Mesenchymal stem cell (in vitro differentiated cells and primary cell): ENCODE measurements around the gene FSHR.

Source experiments
- DNase-seq: peaks from one replicate; pipeline ENCODE4 v3.0.0-alpha.2; 2013
- H2AFZ ChIP-seq: one replicate; pipeline ENCODE4 v1.6.1; 2013; ENCODE audit warnings: low read depth, mild to moderate bottlenecking, control low read depth, inconsistent platforms, low read length, moderate library complexity
- H2AK5ac ChIP-seq: 2 replicates; pipeline ENCODE4 v1.6.1; 2013; ENCODE audit warnings: low read length, moderate library complexity, mild to moderate bottlenecking, inconsistent platforms; ENCODE audit not compliant: severe bottlenecking
- H2BK120ac ChIP-seq: one replicate; pipeline ENCODE4 v1.6.1; 2013; ENCODE audit warnings: low read depth, mild to moderate bottlenecking, inconsistent platforms, low read length, moderate library complexity
- H2BK12ac ChIP-seq, 2 experiments: one replicate each; pipeline ENCODE4 v1.6.1; 2013; ENCODE audit warnings: inconsistent platforms in 2 of 2, low read length in 2 of 2, mild to moderate bottlenecking in 2 of 2, moderate library complexity in 2 of 2, control low read depth in 1 of 2
- H2BK15ac ChIP-seq: one replicate; pipeline ENCODE4 v1.6.1; 2013; ENCODE audit warnings: mild to moderate bottlenecking, low read depth, inconsistent platforms; ENCODE audit not compliant: poor library complexity, severe bottlenecking
- H2BK5ac ChIP-seq: 2 replicates; pipeline ENCODE4 v1.6.1; 2013; ENCODE audit warnings: low read depth, mild to moderate bottlenecking, low read length, control low read depth, inconsistent platforms; ENCODE audit not compliant: poor library complexity, severe bottlenecking
- H3K14ac ChIP-seq, 2 experiments: one replicate each; pipeline ENCODE4 v1.6.1; 2013; ENCODE audit warnings: inconsistent platforms in 2 of 2, low read length in 2 of 2, control low read depth in 1 of 2, mild to moderate bottlenecking in 1 of 2, moderate library complexity in 1 of 2
- H3K18ac ChIP-seq, 2 experiments: one replicate each; pipeline ENCODE4 v1.6.1; 2013; ENCODE audit warnings: inconsistent platforms in 2 of 2, low read length in 2 of 2, control low read depth in 1 of 2, low read depth in 1 of 2, mild to moderate bottlenecking in 1 of 2
- H3K23ac ChIP-seq, 2 experiments: one replicate each; pipeline ENCODE4 v1.6.1; 2013; ENCODE audit warnings: inconsistent platforms in 2 of 2, low read length in 2 of 2, mild to moderate bottlenecking in 2 of 2, moderate library complexity in 2 of 2, control low read depth in 1 of 2
- H3K27ac ChIP-seq: 2 replicates; pipeline ENCODE4 v1.5.1; 2013; ENCODE audit warnings: mild to moderate bottlenecking, moderate library complexity, low read length, control low read depth, inconsistent platforms; ENCODE audit not compliant: poor library complexity, severe bottlenecking
- H3K27me3 ChIP-seq, 2 experiments: 2 replicates each; pipeline versions ENCODE4 v1.6.1 to v1.7.0; 2013; ENCODE audit warnings: low read length in 2 of 2, mild to moderate bottlenecking in 2 of 2, moderate library complexity in 2 of 2, control low read depth in 1 of 2, inconsistent platforms in 1 of 2; ENCODE audit not compliant: control insufficient read depth in 1 of 2, insufficient read depth in 1 of 2
- H3K36me3 ChIP-seq, 2 experiments: 2 replicates each; pipeline versions ENCODE4 v1.6.1 to v1.7.0; 2013; ENCODE audit warnings: low read length in 2 of 2, control low read depth in 1 of 2, inconsistent platforms in 1 of 2, low read depth in 1 of 2, mild to moderate bottlenecking in 1 of 2; ENCODE audit not compliant: insufficient read depth in 2 of 2, control insufficient read depth in 1 of 2
- H3K4ac ChIP-seq, 2 experiments: one replicate each; pipeline ENCODE4 v1.6.1; 2013; ENCODE audit warnings: inconsistent platforms in 2 of 2, low read length in 2 of 2, mild to moderate bottlenecking in 2 of 2, moderate library complexity in 2 of 2, control low read depth in 1 of 2, low read depth in 1 of 2
- H3K4me1 ChIP-seq: 2 replicates; pipeline ENCODE4 v1.6.1; 2013; ENCODE audit warnings: low read depth, low read length, control low read depth; ENCODE audit not compliant: control insufficient read depth, insufficient read depth
- H3K4me2 ChIP-seq: 2 replicates; pipeline ENCODE4 v1.6.1; 2013; ENCODE audit warnings: low read length, mild to moderate bottlenecking, inconsistent platforms; ENCODE audit not compliant: poor library complexity, severe bottlenecking
- H3K4me3 ChIP-seq, 2 experiments: 2 replicates each; pipeline versions ENCODE4 v1.5.1 to v1.7.0; 2013; ENCODE audit warnings: low read length in 2 of 2, mild to moderate bottlenecking in 2 of 2, control low read depth in 1 of 2, low read depth in 1 of 2; ENCODE audit not compliant: insufficient read depth in 1 of 2
- H3K79me1 ChIP-seq: replicated peaks from 2 replicates; pipeline ENCODE4 v1.6.1; 2013; ENCODE audit warnings: mild to moderate bottlenecking, control low read depth, low read length, inconsistent platforms; ENCODE audit not compliant: poor library complexity, severe bottlenecking
- H3K9ac ChIP-seq: 2 replicates; pipeline ENCODE4 v1.7.0; 2013; ENCODE audit warnings: mild to moderate bottlenecking, low read length, moderate library complexity
- H3K9me3 ChIP-seq: 2 replicates; pipeline ENCODE4 v1.7.0; 2013; ENCODE audit warnings: mild to moderate bottlenecking, low read length; ENCODE audit not compliant: control insufficient read depth
- H4K8ac ChIP-seq: one replicate; pipeline ENCODE4 v1.6.1; 2013; ENCODE audit warnings: inconsistent platforms, mild to moderate bottlenecking, low read length, moderate library complexity
- H4K91ac ChIP-seq: one replicate; pipeline ENCODE4 v1.6.1; 2013; ENCODE audit warnings: mild to moderate bottlenecking, low read length, inconsistent platforms
- WGBS: methylation state at CpG from one replicate; pipeline ENCODE4 v1.1.7; 2013; ENCODE audit warnings: mixed read lengths; 5-methylcytosine and 5-hydroxymethylcytosine counted together

Gene FSHR

DNA sequence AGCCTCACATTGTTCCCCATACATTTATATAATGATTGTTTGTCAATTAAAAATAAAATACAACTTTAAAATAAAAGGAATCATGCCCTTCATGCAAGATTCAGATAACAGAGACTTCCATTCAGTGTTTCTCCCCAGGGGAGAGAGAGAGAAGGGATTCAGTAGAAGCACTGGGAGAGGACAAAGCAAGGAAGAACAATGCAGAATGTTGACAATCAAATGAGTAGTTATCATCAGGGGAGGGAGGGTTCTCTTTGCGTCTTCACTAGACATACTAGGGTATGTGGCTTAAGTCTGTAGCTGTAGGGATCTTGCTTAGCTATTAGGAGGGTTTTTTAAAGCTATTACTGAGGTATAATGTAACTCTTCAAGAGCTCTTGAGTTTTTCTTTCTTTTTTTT is 30.7 kb downstream of the FSHR start:
- Histone ChIP-seq H4K91ac (no peak overlapping the region), H3K4ac (no peak overlapping the region), H3K14ac (no peak overlapping the region), H3K27ac (no peak overlapping the region), H3K79me1 (no peaks in the 10 kb centered on the region), H3K18ac (no peak overlapping the region), H2BK120ac (no peak overlapping the region), H2AK5ac (no peak overlapping the region), H3K4me3 (no peak overlapping the region), H3K36me3 (no peaks in the 10 kb centered on the region), H3K9me3 (peaks cover 7% of the 10 kb centered on the region), H2BK12ac (no peak overlapping the region), H4K8ac (no peak overlapping the region), H3K4me2 (no peak overlapping the region), H3K9ac (no peak overlapping the region), H2BK15ac (no peak overlapping the region), H2AFZ (no peak overlapping the region), H3K27me3 (no peaks in the 10 kb centered on the region), H3K4me1 (no peaks in the 10 kb centered on the region), H3K23ac (no peak overlapping the region), H2BK5ac (no peak overlapping the region)
- 43% methylated on average over 1 of the region's 1 CpG for WGBS
- DNase-seq: no peak

DNA sequence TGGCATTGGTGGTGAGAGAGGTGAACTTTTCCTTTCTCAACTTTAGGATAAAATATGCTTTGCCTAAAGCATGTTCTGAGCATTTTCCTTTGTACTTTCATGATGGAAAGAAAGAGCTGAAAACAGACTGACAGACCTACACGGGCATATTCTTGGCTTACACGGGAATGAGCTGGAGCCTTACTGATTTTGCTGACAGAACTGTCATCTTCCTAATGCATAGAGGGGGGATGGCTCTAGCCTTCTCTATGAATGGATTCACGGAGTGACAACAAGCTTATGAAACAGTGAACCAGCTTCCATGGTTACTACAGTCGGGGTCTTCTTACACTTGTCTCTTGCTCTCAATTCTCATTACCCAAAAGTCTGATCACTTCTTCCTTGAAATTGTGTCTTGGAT is 32.2 kb downstream of the FSHR start:
- no peak overlapping the region for H4K8ac ChIP-seq
- H2BK15ac ChIP-seq: no peak overlapping the region
- H3K4ac ChIP-seq: no peak overlapping the region
- H3K4me2 ChIP-seq: no peak overlapping the region
- H2BK120ac ChIP-seq: no peak overlapping the region
- no peak overlapping the region for H3K27ac ChIP-seq
- no peak for DNase-seq
- no peak overlapping the region for H2BK5ac ChIP-seq
- H3K9ac ChIP-seq: no peak overlapping the region
- no peak overlapping the region for H2BK12ac ChIP-seq
- no peak overlapping the region for H3K4me3 ChIP-seq
- H3K79me1 ChIP-seq: no peaks in the 10 kb centered on the region
- no peaks in the 10 kb centered on the region for H3K4me1 ChIP-seq
- H3K27me3 ChIP-seq: no peaks in the 10 kb centered on the region
- no peak overlapping the region for H2AK5ac ChIP-seq
- no peak overlapping the region for H3K14ac ChIP-seq
- no peak overlapping the region for H3K23ac ChIP-seq
- no peak overlapping the region for H4K91ac ChIP-seq
- no peaks in the 10 kb centered on the region for H3K36me3 ChIP-seq
- H3K9me3 ChIP-seq: peaks cover 7% of the 10 kb centered on the region
- no peak overlapping the region for H3K18ac ChIP-seq
- no peak overlapping the region for H2AFZ ChIP-seq
- WGBS: 84% methylated on average over 4 of the region's 4 CpGs

DNA sequence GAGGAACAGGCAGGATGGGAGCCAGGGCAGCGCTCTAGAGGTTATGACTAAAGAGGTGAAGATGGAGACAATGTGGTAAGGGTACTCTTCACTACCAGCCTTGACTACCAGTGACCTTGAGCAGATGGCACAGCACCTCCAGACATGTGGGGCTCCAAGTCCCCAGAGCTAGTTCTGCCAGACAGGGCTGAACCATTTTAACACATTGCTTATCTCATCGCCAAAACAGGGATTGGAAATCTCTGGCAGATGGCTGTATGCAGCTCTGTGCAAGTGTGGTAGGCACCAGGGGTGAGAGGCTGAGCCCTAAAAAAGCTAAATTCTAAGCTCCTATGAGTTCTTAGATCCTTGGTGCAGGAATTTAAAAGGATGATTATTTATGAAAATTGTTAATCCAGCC is 41.3 kb downstream of the FSHR start:
- 100% methylated on average over 2 of the region's 2 CpGs for WGBS

DNA sequence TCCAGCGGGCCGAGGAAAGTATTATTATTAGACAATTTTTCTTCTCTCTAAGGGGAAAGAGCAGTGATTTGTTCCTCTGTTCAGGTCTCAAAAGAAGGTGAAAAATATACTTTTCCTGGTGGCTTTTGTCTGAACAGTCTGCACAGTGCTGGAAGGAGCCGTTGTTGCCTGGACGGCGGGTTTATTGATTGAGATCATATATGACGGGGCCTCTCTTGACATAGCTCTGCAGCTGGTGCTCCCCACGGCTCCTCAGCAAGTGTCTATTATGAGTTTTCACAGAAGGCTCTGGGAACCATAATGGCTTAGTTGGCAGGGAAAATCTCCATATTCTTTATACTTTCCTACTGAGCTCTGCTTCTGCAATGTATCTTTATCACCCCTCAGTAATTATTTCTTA is 42.9 kb downstream of the FSHR start:
- no peak overlapping the region for H3K4ac ChIP-seq
- H3K27ac ChIP-seq: no peak overlapping the region
- H3K79me1 ChIP-seq: no peaks in the 10 kb centered on the region
- H3K27me3 ChIP-seq: no peaks in the 10 kb centered on the region
- no peak overlapping the region for H3K4me3 ChIP-seq
- no peak overlapping the region for H3K9ac ChIP-seq
- no peaks in the 10 kb centered on the region for H3K36me3 ChIP-seq
- no peaks in the 10 kb centered on the region for H3K4me1 ChIP-seq
- no peak overlapping the region for H2BK15ac ChIP-seq
- no peak overlapping the region for H4K8ac ChIP-seq
- no peak overlapping the region for H3K14ac ChIP-seq
- no peak overlapping the region for H2AFZ ChIP-seq
- H2BK120ac ChIP-seq: no peak overlapping the region
- no peak overlapping the region for H4K91ac ChIP-seq
- no peak overlapping the region for H2BK12ac ChIP-seq
- no peak overlapping the region for H2BK5ac ChIP-seq
- no peak overlapping the region for H3K23ac ChIP-seq
- 88% methylated on average over 5 of the region's 7 CpGs for WGBS
- H3K18ac ChIP-seq: no peak overlapping the region
- no peak overlapping the region for H3K4me2 ChIP-seq
- H3K9me3 ChIP-seq: no peaks in the 10 kb centered on the region
- DNase-seq: no peak
- no peak overlapping the region for H2AK5ac ChIP-seq

More for the DNA sequence above, 41.3 kb downstream of the FSHR start:
- Histone ChIP-seq H3K79me1 (no peaks in the 10 kb centered on the region), H2AK5ac (no peak overlapping the region), H3K18ac (no peak overlapping the region), H3K9ac (no peak overlapping the region), H3K27ac (no peak overlapping the region), H2BK12ac (no peak overlapping the region), H2BK5ac (no peak overlapping the region), H3K4me1 (no peaks in the 10 kb centered on the region), H3K9me3 (no peaks in the 10 kb centered on the region), H2AFZ (no peak overlapping the region), H3K14ac (no peak overlapping the region), H3K36me3 (no peaks in the 10 kb centered on the region), H2BK15ac (no peak overlapping the region), H4K8ac (no peak overlapping the region), H4K91ac (no peak overlapping the region), H3K27me3 (no peaks in the 10 kb centered on the region), H3K4me2 (no peak overlapping the region), H3K23ac (no peak overlapping the region), H3K4ac (no peak overlapping the region), H3K4me3 (no peak overlapping the region), H2BK120ac (no peak overlapping the region)
- DNase-seq: no peak
